Stimulated activated naive CD4-positive, alpha-beta T cell (primary cell): Measurements from ENCODE around the gene ADORA2A.

ENCODE experiments used
- DNase-seq, 6 experiments: peaks; one replicate each; lab custom pipeline; 2025; lab: John Stamatoyannopoulos, UW

The ADORA2A gene

GRCh38 chr22:24418786-24419474 is 8.5 kb upstream of the ADORA2A start:
- DNase-seq: no peak

DNA sequence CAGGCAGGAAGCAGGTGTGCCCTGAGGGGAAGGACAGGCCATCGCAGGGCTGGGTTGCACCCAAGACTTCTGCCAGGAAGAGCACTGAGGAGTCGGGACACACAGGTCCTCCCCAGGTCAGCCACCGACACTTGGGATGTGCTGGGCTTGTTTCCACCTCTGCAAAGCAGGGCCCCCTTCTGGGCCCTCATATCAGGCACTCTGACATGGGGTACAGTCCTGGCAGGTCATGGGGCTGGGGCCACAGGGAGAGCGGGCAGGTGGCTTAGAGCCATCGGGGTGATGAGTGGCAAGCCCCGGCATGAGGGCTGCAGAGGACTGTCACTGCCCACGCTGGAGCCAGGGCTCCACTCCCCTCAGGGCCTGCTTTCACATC is 7.9 kb upstream of the ADORA2A start:
- no peak for DNase-seq

DNA sequence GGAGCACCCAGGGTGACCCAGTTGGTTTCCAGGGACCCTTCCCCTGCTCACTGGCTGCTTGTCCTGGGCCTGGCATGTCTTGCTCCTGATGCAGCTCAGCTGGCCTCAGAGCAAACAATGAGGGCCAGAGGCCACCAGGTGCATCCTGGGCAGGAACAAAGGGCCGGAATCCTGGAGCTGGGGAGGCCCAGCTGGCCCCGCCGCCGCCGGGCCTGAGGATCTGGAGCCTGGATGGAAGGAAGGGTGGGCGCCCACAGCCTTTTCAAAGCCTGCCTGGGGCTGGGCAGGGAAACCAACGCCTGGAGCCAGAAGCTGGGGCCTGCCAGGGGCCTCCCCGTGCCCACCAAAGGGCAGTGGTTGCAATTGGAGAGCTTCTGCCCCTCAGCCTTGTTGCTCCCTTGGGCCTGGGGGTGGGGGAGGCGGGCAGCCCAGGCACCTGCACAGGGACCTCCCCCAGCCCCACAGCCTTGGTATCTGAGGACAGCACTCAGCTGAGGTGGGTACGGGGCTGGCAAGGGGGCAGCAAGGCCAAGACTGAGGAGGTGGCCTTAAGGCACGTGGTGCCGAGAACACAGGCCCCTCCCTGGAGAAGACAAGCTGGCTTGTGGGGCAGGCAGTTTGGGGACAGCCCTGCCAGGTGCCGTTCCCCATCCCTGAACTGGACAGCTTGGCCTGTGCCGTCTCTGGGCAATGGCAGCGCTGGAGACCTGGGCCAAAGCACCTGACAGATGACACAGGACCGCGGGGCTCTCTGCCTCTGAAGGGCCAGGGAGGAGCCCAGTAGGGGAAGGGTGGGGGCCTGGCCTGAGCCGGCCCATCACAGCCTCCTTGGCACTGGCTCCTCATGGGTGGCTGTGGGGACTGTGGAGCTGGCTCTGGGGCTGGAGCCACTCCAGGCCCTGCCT is 7.1 kb upstream of the ADORA2A start:
- no peak for DNase-seq

DNA sequence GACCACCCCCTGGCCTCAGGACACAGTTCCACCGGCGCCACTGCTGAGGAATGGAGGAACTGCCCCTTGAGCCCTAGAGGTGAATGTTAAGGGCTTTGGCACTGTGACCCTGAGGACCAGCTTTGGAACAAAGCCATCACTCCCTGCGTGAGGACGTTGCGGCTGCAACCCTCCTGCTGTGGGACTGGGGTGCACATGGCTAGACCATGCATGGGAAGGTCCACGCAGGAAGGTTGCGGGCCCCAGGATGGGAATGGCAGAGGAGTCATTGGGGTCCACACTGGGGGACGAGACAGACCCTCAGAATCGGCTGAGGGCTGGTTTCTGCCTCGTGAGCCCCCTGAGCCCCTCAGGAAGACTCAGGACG is 6.4 kb upstream of the ADORA2A start:
- no peak for DNase-seq

DNA sequence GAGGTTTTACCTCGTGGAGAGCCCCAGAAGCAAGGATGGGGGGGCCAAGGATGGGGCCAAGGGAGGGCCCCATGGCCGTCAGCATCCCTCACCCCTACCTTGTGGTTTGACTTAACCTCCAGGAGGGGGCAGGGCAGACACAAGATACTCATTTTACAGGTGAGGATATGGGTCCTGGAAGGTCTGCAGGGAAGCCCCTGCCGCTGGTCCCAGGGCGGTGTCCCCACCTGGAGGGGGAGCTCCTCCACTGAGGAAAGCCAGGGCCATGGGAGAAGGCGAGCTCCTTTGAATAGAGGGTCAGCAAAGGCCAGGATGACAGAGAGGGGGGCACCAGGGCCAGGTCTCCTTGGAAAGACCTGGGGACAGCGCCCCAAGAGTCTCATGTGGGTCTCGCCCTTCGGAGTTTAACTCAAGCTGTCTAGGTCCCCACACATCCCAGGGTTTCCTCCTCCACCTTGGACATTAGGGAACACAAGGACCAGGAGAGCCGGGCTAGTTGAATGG is 5.9 kb upstream of the ADORA2A start:
- DNase-seq: peak; percentile 17 to 50 (median 24)

DNA sequence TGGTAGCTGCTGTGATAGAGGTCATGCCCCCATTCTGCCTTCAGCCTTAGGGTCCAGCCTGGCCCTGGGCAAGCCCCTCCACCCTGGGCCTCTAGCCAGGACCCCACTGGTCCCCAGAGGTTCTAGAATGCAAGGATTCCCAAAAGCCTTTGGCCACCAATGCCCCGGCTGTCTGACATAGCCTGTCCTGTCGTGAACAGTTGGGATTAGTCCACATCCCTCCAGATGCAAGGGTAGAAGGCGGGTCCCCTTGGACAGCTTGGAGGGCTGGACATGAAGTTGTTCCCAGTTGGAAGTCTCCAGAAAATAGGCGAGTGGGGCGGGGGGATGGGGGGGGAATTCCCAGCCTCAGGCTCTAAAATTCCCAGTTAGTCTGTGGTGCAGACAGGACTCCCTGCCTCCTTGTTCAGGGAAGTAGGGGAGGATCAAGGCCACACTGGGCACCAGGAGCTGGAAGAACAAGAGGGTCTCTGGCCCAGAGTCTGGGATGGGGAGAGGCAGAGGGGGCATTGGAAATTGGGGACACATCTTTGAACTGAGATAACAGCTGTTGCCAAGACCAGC is 5.2 kb upstream of the ADORA2A start:
- no peak for DNase-seq

DNA sequence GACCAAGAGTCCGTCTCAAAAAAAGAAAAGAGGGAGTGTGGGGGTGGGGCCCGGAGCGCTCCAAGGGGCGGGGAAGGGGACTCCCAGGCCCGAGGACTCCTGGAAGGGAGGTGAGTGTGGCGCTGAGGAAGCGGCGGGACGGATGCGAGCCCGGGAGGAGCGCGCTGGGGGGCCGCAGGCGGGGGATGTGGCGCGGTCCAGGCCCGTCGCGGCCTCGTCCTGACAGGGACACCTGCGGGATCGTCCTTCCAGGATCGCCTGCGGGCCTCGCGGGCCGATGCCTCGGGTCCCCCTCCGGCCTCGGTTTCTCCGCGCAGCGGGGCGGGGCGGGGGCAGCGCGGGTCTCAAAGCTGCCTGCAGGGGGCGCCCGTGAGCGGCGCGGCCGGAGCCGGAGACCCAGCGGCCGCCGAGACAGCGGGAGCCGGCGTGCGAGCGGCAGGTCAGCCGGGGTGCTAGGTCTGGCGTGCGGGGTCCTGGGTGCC is 3.8 kb upstream of the ADORA2A start:
- DNase-seq: peak in 5 of 6 experiments; percentile 35 to 73 (median 55)

GRCh38 chr22:24424001-24424900 is 3.1 kb upstream of the ADORA2A start:
- DNase-seq: peak in 5 of 6 experiments; percentile 21 to 73 (median 52)

DNA sequence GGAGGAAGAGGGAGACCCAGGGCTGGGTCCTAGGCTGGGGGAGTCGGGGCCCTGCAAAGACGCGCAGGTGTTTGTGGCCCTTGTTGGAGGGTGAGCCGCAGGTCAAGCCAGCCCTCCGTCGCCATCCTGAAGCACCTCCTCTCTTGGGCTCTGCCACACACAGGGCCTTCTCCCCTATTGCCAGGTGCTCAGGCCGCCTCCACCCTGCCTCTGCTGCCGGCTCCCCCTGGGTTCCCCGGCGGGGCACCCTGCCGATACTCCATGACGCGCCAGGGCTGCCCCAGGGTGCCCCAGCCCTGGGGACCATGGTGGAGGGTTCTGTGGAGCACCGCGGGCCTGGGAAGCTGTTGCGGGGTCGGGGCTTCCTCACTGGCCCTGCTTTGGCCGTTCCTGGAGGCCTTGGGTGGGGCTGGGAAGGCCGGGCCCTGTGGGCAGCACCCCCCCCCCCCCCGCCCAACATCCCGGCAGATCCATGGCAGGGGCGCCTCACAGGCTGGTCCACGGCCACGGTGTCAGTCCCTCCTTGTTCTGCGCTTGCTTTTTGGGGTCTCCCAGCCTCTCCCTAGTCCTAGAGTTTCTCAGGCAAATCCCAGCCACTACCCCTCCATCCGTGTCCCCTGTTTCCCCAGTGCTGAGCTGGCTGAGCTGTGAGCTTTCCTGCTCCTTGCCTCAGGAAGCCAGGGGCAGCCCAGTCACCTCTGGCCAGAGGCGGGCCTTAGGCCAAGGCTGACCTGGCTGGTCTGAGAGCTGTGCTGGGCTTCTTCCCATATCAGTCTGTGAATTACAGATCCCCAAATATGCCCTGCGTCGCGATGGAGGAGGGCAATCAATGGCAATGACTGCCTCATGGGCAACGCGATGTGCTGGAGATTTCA is 2.3 kb upstream of the ADORA2A start:
- no peak for DNase-seq

- DNase-seq: peak in 1 of 6 experiments; percentile 51
Measured at GRCh38 chr22:24426436-24426835, 963 bp upstream of the ADORA2A start.

DNA sequence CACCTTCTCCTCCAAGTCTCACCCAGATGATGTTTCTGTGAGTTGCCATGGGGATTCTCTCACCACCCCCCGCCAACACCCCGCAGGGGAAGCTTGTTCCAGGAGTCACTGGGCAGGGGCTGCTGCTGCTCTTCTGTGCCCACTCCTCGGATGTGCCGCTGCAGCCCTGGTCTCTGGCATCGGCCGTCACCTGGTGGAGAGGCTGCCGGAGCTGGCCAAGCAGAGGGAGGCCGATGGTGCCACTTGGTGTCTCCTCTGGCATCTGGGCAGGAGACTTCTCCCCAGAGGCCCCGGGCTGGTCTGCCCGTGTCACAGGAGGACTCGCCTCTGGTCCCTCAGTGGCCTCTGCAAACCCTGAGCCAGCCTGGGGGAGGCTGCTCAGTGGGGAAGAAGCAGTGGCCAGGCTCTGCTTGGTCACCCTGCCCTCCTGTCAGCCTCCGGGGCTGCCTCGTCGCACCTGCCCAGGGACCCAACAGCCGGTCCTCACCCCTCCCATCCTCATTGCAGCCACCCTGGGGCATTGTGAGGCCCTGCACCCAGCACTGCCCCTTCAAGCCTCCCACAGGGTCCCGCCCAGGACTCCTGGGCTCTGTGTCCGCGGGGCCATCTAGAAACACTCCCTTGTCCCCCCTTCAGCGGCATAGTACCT is 424 bp upstream of the ADORA2A start:
- DNase-seq: peak in 5 of 6 experiments; percentile 20 to 67 (median 36)

DNA sequence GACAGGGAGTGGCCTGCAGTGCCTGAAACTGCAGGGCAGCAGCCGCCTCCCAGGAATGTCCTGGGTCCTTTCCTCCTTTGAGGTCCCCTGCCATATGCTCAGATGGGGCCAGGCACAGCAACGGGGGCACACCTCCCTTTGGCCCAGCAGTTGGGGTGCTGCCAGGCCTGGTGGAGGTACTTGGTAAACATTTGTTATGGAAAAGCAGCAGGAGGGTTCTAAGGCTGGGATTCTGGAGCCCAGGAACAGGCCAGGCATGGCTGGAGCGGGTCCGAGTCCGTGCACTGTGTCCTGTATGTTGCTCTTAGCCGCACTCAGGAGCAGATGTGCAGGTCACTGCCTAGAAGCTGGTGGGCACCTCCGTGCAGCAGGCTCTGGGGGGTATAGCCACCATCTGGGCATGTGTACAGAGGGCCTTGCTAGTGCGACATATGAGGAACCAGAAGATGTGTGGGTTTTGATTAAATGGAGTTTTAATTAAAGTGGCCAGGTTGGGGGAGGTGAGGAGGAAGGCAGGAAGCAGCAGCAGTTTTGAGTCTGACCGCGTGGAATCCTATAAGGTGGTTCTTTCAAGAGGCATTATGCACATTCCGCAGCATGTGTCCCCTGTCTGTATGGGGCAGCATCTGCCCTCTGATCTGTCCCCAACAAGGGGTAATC is 1.5 kb downstream of the ADORA2A start:
- DNase-seq: peak in 1 of 6 experiments; percentile 29

DNA sequence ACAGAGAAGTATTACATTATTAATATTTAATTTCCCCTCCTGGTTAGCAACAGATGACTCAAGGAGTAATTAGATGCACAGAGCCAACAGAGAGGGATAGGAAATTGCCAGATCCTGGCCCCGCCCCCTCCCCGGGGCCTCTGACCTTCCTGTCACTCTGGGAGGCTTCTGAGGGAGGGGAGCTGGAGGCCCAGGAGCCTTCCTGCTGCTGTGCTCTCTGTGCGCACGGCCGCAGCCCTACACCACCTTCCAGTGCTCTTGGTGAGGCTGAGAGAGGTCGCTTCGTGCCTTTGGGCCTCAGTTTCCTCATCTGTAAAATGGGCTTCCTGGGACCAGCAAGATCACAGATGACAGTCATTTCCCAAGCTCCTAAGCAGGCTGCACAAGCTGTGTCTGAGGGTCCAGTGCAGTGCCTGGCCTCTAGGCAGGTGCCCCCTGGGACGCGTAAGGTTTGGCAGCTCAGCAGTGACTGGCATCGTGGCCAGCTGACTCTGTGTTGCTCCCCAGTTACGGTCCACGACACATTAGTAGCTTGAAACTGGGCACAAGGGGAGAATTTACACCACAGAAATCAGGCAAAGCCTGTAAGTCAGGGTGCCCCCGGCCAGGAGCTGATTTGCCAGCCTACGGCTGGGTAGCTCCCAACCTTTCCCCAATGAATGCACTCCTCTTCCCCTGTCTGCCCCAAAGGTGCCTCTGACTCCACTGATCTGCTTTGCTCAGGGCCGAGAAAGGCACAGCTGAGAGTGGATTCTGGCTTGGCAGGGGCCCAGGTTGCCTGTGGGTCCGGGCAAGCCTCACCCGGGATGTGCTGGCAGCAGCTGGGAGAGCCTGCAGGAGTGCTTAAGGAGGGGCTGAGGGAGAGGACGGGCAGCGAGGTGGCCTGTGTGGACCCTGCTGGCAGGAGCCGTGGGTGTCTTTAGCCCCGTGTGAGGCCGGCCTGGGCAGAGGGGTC is 2.3 kb downstream of the ADORA2A start:
- DNase-seq: peak; percentile 24 to 55 (median 41)

DNA sequence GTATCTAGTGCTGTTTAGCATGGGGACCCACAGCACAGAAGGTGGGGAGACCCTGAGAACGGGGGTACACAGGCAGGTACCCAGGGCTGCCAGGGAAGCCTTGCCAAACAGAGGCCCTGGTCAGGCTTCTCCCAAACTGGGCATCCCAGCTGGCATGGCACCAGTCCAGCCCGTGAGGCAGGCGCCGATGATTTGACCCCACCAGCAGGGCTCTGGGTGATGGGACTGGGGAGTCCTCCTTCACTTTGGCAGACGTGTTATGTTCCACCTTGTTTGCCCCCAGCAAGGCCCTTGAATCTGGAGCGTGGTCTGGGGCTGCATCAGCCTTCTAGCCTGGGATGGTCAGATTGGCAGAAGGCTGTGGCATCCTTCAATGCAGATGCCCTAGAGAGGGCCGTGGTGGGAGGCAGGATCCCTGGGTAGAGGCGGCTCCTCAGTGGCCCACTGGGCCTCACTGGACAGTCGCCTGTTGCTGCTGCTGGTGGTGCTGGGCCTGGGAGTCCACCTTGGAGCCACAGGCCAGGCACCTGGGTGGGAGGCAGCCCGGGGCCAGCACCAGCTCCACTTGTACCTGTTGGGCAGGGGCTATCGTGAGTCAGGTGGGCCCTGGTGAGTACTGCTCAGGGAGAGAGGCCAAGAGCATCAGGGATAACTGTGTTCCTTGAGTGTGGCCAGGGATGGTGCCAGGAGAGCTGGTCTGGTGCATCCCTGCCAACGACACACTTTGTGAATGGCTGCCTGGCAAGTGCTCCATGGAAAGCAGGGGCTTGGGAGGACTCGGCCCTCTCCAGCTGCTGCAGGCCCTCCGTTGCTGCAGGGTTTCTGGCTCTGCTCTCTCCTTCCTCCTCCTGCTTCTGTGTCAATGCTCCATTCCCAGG is 3.3 kb downstream of the ADORA2A start:
- no peak for DNase-seq

GRCh38 chr22:24431309-24432034 is 4.1 kb downstream of the ADORA2A start:
- DNase-seq: no peak

DNA sequence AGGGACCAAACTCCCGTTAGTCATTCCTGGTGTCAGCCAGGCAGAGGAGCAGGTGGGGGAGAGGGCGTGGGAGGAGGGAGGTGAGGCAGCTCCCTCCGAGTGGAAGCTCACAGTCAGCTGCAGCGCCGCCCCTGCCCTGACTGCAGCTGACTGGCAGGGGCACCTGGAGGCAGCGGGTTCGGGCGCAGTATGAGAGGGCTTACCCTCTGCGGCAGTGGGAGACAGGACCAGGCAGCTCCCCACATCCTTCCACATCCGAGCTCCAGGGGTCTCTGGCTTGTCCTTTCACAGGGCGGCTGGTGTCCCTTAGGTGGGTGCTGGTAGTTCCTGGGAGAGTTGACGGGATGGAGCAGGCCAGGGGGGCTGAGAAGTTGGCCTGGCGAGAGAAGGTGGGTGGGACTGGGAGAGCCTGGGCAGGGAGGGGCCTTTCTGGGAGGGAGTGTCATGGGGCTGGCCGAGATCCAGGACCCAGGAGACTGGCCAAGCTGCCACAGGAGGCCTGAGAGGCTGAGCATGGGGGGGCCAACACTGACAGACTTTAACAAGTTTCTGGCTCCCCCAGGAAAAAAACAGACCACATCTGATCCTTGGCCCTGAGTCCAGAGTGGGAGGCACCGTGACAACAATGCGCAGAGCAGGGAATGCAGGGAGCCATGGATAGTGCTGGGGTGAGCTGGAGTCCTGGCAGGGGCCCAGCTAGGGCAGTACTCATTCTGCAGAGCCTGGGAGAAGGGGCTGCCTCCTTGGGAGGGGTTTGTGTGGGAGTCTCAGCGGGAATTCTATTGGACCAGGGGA is 4.9 kb downstream of the ADORA2A start:
- DNase-seq: no peak
